IMR-90 (cell line): ENCODE results near the gene AAMP. TPM values are rescaled to one million over a fixed set of nuclear protein-coding genes. Genes with fewer than 3 reads are reported as not detected.

Experiments
- ATAC-seq: fragments of 200-7000 bp; cut with Tn5 transposase; 2 replicates; pipeline ENCODE4 v1.9.1; 2020; ENCODE audit warnings: low read depth, mild to moderate bottlenecking, moderate library complexity
- BruUV-seq: library from RNA; stranded (reverse); fragments of 400-500 nt; replicated peaks from 2 replicates; lab custom pipeline; 2021; lab: Mats Ljungman, UMichigan
- CTCF ChIA-PET: fragments of 300-600 bp; formaldehyde crosslinking; extraction: SDS; loops from one replicate; lab custom pipeline; 2021; ENCODE audit warnings: antibody characterized with exemption; lab: Yijun Ruan, JAX
- POLR2A ChIA-PET: fragments of 300-600 bp; sonication (Branson Sonifier 250); formaldehyde crosslinking; loops from one replicate; lab custom pipeline; 2022; ENCODE audit warnings: antibody characterized with exemption; ENCODE audit not compliant: unreplicated experiment; lab: Charles Lee
- DNase-seq: peaks from one replicate; pipeline ENCODE4 v3.0.0; 2013
- H2AFZ ChIP-seq: replicated peaks from 2 replicates; pipeline ENCODE3; 2013; ENCODE audit warnings: low read length, mild to moderate bottlenecking; ENCODE audit not compliant: poor library complexity
- H2AK5ac ChIP-seq: 2 replicates; pipeline ENCODE4 v1.6.1; 2013; ENCODE audit warnings: low read depth, low read length, inconsistent platforms
- H2AK9ac ChIP-seq: replicated peaks from 2 replicates; pipeline ENCODE3; 2013; ENCODE audit warnings: mild to moderate bottlenecking, low read depth, low read length, moderate library complexity; ENCODE audit not compliant: poor library complexity
- H2BK120ac ChIP-seq: 2 replicates; pipeline ENCODE4 v1.6.1; 2013; ENCODE audit warnings: low read depth, low read length, inconsistent platforms
- H2BK15ac ChIP-seq: 3 replicates; pipeline ENCODE4 v1.6.1; 2013; ENCODE audit warnings: low read depth, low read length, inconsistent platforms
- H2BK20ac ChIP-seq: 2 replicates; pipeline ENCODE4 v1.6.1; 2013; ENCODE audit warnings: low read depth, mild to moderate bottlenecking, inconsistent platforms, low read length, moderate library complexity
- H2BK5ac ChIP-seq: 2 replicates; pipeline ENCODE4 v1.6.1; 2013; ENCODE audit warnings: mild to moderate bottlenecking, low read depth, low read length, inconsistent platforms; ENCODE audit not compliant: poor library complexity, severe bottlenecking
- H3K14ac ChIP-seq: replicated peaks from 2 replicates; pipeline ENCODE4 v1.6.1; 2013; ENCODE audit warnings: low read depth, low read length, inconsistent platforms
- H3K18ac ChIP-seq: 2 replicates; pipeline ENCODE4 v1.6.1; 2013; ENCODE audit warnings: low read depth, low read length, control low read depth
- H3K23ac ChIP-seq: 2 replicates; pipeline ENCODE4 v1.6.1; 2013; ENCODE audit warnings: low read depth, low read length, inconsistent platforms
- H3K27ac ChIP-seq: 2 replicates; pipeline ENCODE4 v1.5.1; 2013; ENCODE audit warnings: mild to moderate bottlenecking, control low read depth, low read length; ENCODE audit not compliant: insufficient read depth
- H3K27me3 ChIP-seq: 2 replicates; pipeline ENCODE4 v1.6.1; 2013; ENCODE audit warnings: low read length; ENCODE audit not compliant: control insufficient read depth, insufficient read depth
- H3K36me3 ChIP-seq: 2 replicates; pipeline ENCODE4 v1.6.1; 2013; ENCODE audit warnings: low read length, mixed read lengths; ENCODE audit not compliant: control insufficient read depth, insufficient read depth
- H3K4ac ChIP-seq: 2 replicates; pipeline ENCODE4 v1.6.1; 2013; ENCODE audit warnings: low read depth, low read length, inconsistent platforms
- H3K4me1 ChIP-seq: 2 replicates; pipeline ENCODE4 v1.6.1; 2013; ENCODE audit warnings: low read length, mixed read lengths; ENCODE audit not compliant: control insufficient read depth, insufficient read depth
- H3K4me2 ChIP-seq: 2 replicates; pipeline ENCODE4 v1.6.1; 2013; ENCODE audit warnings: low read depth, mild to moderate bottlenecking, control low read depth, low read length, moderate library complexity
- H3K4me3 ChIP-seq: 2 replicates; pipeline ENCODE4 v1.5.1; 2013; ENCODE audit warnings: low read depth, mild to moderate bottlenecking, control low read depth, low read length, moderate library complexity; ENCODE audit not compliant: insufficient read depth
- H3K56ac ChIP-seq: 2 replicates; pipeline ENCODE4 v1.6.1; 2013; ENCODE audit warnings: low read length, inconsistent platforms; ENCODE audit not compliant: insufficient read depth; ENCODE audit errors: extremely low read depth
- H3K79me1 ChIP-seq, 2 experiments: 2 replicates each; pipeline ENCODE4 v1.6.1; 2013; ENCODE audit warnings: low read length in 2 of 2, inconsistent platforms in 1 of 2, low read depth in 1 of 2
- H3K9ac ChIP-seq: 2 replicates; pipeline ENCODE4 v1.6.1; 2013; ENCODE audit warnings: low read depth, low read length, control low read depth
- H3K9me1 ChIP-seq: 2 replicates; pipeline ENCODE4 v1.6.1; 2013; ENCODE audit warnings: low read length, inconsistent platforms; ENCODE audit not compliant: insufficient read depth
- H3K9me3 ChIP-seq: 2 replicates; pipeline ENCODE4 v1.6.1; 2013; ENCODE audit warnings: low read length; ENCODE audit not compliant: control insufficient read depth, insufficient read depth
- H4K20me1 ChIP-seq: 2 replicates; pipeline ENCODE4 v1.6.1; 2013; ENCODE audit warnings: low read length, inconsistent platforms; ENCODE audit not compliant: insufficient read depth
- H4K5ac ChIP-seq: 2 replicates; pipeline ENCODE4 v1.6.1; 2013; ENCODE audit warnings: mild to moderate bottlenecking, low read depth, low read length, control low read depth
- H4K8ac ChIP-seq, 2 experiments: 2 replicates each; pipeline ENCODE4 v1.6.1; 2013; ENCODE audit warnings: low read depth in 2 of 2, low read length in 2 of 2, control low read depth in 1 of 2, inconsistent platforms in 1 of 2
- H4K91ac ChIP-seq: 2 replicates; pipeline ENCODE4 v1.6.1; 2013; ENCODE audit warnings: low read depth, low read length, inconsistent platforms; ENCODE audit not compliant: insufficient read depth
- FOS ChIP-seq: fragments of 150-350 bp; IDR thresholded peaks from 2 replicates; pipeline ENCODE4 v1.6.1; 2016; ENCODE audit warnings: low read depth, low read length
- MAZ ChIP-seq: IDR thresholded peaks from 2 replicates; pipeline ENCODE4 v1.6.1; 2012; ENCODE audit warnings: low read depth, mild to moderate bottlenecking, low read length, improper control_type of control experiment, moderate library complexity, borderline replicate concordance
- SMC3 ChIP-seq: fragments of 150-350 bp; IDR thresholded peaks from 2 replicates; pipeline ENCODE4 v1.6.1; 2016; ENCODE audit warnings: low read depth, mild to moderate bottlenecking, antibody characterized with exemption, low read length, moderate library complexity
- WGBS, 2 experiments: methylation state at CpG; one replicate each; pipeline versions ENCODE4 v1.1.5 to v1.1.7; 2013; ENCODE audit warnings: missing lambda C conversion rate in 2 of 2; ENCODE audit not compliant: insufficient read length in 1 of 2; ENCODE audit errors: extremely low coverage in 2 of 2; 5-methylcytosine and 5-hydroxymethylcytosine counted together
- dilution Hi-C: fragments of 300-500 bp; cut with HindIII; formaldehyde crosslinking; loops from one replicate; pipeline ENCODE4 v1.14.3; 2018; ENCODE audit warnings: low sequenced_read_pairs; ENCODE audit not compliant: unreplicated experiment
- in situ Hi-C: fragments of 300-500 bp; cut with MboI; formaldehyde crosslinking; loops from 3 replicates; pipeline ENCODE4 v1.14.3; 2019; ENCODE audit warnings: low sequenced_read_pairs, inconsistent platforms, mixed read lengths
- intact Hi-C: fragments of 100-400 bp; cut with micrococcal nuclease; formaldehyde crosslinking; loops from 2 replicates; pipeline ENCODE4 v1.10.0; 2022
- polyA plus RNA-seq, 3 experiments: library from polyadenylated mRNA; depleted of rRNA; stranded (reverse); fragments of >200 nt; gene quantifications; 2 replicates each; pipeline ENCODE4 v1.2.3, GENCODE V29; 2012; ENCODE audit warnings: low replicate concordance in 1 of 3
- total RNA-seq: library from RNA; depleted of rRNA; stranded (reverse); fragments of >200 nt; gene quantifications from 2 replicates; pipeline ENCODE4 v1.2.3, GENCODE V29; 2012

The AAMP gene
- total and polyA plus RNA-seq, 2 of the 4 experiments (the other 2 are of a cell fraction): 104 to 112 TPM

GRCh38 chr2:218259099-218259961, 10.6 kb downstream of the AAMP start:
- H2BK15ac ChIP-seq: no peak overlapping the region
- H2BK120ac ChIP-seq: 0 out of 2 replicates have a peak overlapping the region, but pooled peaks have one; percentile 7
- peaks cover 24% of the 10 kb centered on the region for H3K36me3 ChIP-seq
- no peaks in the 10 kb centered on the region for H3K9me3 ChIP-seq
- H3K56ac ChIP-seq: no peak overlapping the region
- H3K4me3 ChIP-seq: no peak overlapping the region
- H2AFZ ChIP-seq: peak overlapping the region; percentile 84
- TF ChIP-seq MAZ: peak; percentile 31; the same call in 1 of the 2 replicates
- TF ChIP-seq FOS: peak; percentile 45
- no peak for TF ChIP-seq SMC3
- DNase-seq (peak; percentile 85), ATAC-seq (peak; percentile 84)
- no peak overlapping the region for H2BK20ac ChIP-seq
- H3K14ac ChIP-seq: peak overlapping the region; percentile 69; the same call in 1 of the 2 replicates
- dilution Hi-C loops: no loop called here
- peak overlapping the region; percentile 37; the same call in 1 of the 2 replicates for H4K5ac ChIP-seq
- peak overlapping the region; percentile 43; the same call in 1 of the 2 replicates for H4K91ac ChIP-seq
- peaks cover 0 to 3% of the 10 kb centered on the region in 2 experiments; a peak in 2 of 4 replicates for H3K79me1 ChIP-seq
- BruUV-seq: no TSS peak
- POLR2A ChIA-PET: interaction anchor here (1.0 kb wide), 1 partner anchor 11 kb away, joined by 3 read pairs; the partner anchor contains the start of genes AAMP and PNKD
- peak overlapping the region; percentile 30; the same call in 1 of the 2 replicates for H2AK5ac ChIP-seq
- no peak overlapping the region for H3K9ac ChIP-seq
- peak overlapping the region; percentile 38 for H3K23ac ChIP-seq
- peaks cover 8% of the 10 kb centered on the region; the same call in 1 of the 2 replicates for H4K20me1 ChIP-seq
- H4K8ac ChIP-seq: peak overlapping the region in 1 of 2 experiments; percentile 63; a peak in 3 of 4 replicates
- H2BK5ac ChIP-seq: no peak overlapping the region
- peak overlapping the region; percentile 30; the same call in 1 of the 2 replicates for H3K18ac ChIP-seq
- H3K27me3 ChIP-seq: no peaks in the 10 kb centered on the region
- CTCF ChIA-PET: interaction anchor here (0.8 kb wide), 1 partner anchor 11 kb away, joined by 3 read pairs; the partner anchor contains the start of genes AAMP and PNKD
- intact Hi-C loops: loop anchor here (5.0 kb wide), 1 partner anchor 72 kb away; no protein-coding TSS in a partner anchor
- 46% methylated on average over 6 of the region's 15 CpGs; no CpG with 5 or more reads in 1 of the 2 experiments for WGBS, 2 experiments
- peak overlapping the region; percentile 42 for H3K4me2 ChIP-seq
- no peaks in the 10 kb centered on the region; the same call in 1 of the 2 replicates for H3K9me1 ChIP-seq
- H3K4ac ChIP-seq: peak overlapping the region; percentile 48
- peaks cover 12% of the 10 kb centered on the region for H3K4me1 ChIP-seq
- in situ Hi-C loops: no loop called here
- H3K27ac ChIP-seq: peak overlapping the region; percentile 21
- H2AK9ac ChIP-seq: peak overlapping the region; percentile 33
